Astrocyte (in vitro differentiated cells and primary cell): ENCODE data around the gene RNF157.

Experiments
- CTCF ChIP-seq: IDR thresholded peaks from 2 replicates; pipeline ENCODE4 v1.5.1; 2011; ENCODE audit warnings: low read depth, mild to moderate bottlenecking, inconsistent platforms, low read length, moderate library complexity; ENCODE audit not compliant: insufficient read depth
- EZH2 ChIP-seq: IDR thresholded peaks from 2 replicates; pipeline ENCODE4 v1.6.1; 2012; ENCODE audit warnings: mild to moderate bottlenecking, low read length, inconsistent platforms; ENCODE audit not compliant: insufficient read depth

GRCh38 chr17:76255801-76256429, 15.6 kb upstream of the RNF157 start:
- TF ChIP-seq CTCF: no peak
- TF ChIP-seq EZH2: no peak
